ENCODE results near the gene IFT122. TPM values are rescaled to one million over a fixed set of nuclear protein-coding genes. Genes with fewer than 3 reads are reported as not detected.

Gene IFT122
- total and polyA plus RNA-seq, 2 of the 4 experiments (the other 2 are of a cell fraction), result 16.8 to 28.0 TPM

DNA sequence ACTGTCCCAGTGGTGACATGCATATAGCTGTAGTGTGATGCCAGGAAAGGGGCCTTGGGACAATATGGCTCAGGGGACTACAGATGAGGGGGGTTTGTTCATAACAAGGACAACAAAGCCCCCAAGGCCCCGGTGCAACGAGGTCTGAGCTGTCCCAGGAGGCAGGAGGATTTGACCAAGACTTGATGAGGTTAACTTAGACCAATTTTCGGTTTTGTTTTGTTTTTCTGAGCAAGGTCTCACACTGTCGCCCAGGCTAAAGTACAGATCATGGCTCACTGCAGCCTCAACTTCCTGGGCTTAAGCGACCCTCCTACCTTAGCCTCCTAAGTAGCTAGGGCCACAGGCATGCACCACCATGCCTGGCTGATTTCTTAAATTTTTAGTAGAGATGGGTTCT, 35.4 kb upstream of the IFT122 start:
- CTCF ChIA-PET, result no interaction called here
- Histone ChIP-seq H3K27me3 (ENCODE audit: control insufficient read depth, insufficient read depth, low read length) (no peaks in the 10 kb centered on the region), H4K8ac (ENCODE audit: low read depth in 2 of 2, low read length in 2 of 2) (no peak overlapping the region), H3K4me2 (ENCODE audit: low read depth, low read length) (no peak overlapping the region), H3K4ac (ENCODE audit: low read depth, low read length) (no peak overlapping the region), H3K9me3 (ENCODE audit: control insufficient read depth, insufficient read depth, low read length) (no peaks in the 10 kb centered on the region), H3K79me1 (ENCODE audit: low read depth in 1 of 2, low read length in 2 of 2) (no peaks in the 10 kb centered on the region), H3K14ac (replicated peaks; ENCODE audit: low read depth, low read length) (no peak overlapping the region), H2BK20ac (ENCODE audit: low read depth, low read length) (no peak overlapping the region), H3K4me3 (ENCODE audit: insufficient read depth, low read depth, low read length) (no peak overlapping the region), H4K5ac (ENCODE audit: low read depth, low read length) (no peak overlapping the region), H2BK120ac (ENCODE audit: low read depth, low read length) (no peak overlapping the region), H3K36me3 (ENCODE audit: control insufficient read depth, insufficient read depth, low read length) (no peaks in the 10 kb centered on the region), H4K20me1 (ENCODE audit: insufficient read depth, low read length) (no peaks in the 10 kb centered on the region), H2AFZ (replicated peaks; ENCODE audit: low read length, poor library complexity) (no peak overlapping the region), H2BK5ac (ENCODE audit: low read depth, low read length, poor library complexity, severe bottlenecking) (no peak overlapping the region), H4K91ac (ENCODE audit: insufficient read depth, low read depth, low read length) (no peak overlapping the region), H3K9me1 (ENCODE audit: insufficient read depth, low read length) (no peaks in the 10 kb centered on the region), H2AK9ac (replicated peaks; ENCODE audit: low read depth, low read length, poor library complexity) (no peak overlapping the region), H3K9ac (ENCODE audit: low read depth, low read length) (no peak overlapping the region), H2AK5ac (ENCODE audit: low read depth, low read length) (no peak overlapping the region; the same call in 1 of the 2 replicates), H3K23ac (ENCODE audit: low read depth, low read length) (no peak overlapping the region; the same call in 1 of the 2 replicates), H3K18ac (ENCODE audit: low read depth, low read length) (no peak overlapping the region), H2BK15ac (ENCODE audit: low read depth, low read length) (no peak overlapping the region), H3K27ac (ENCODE audit: insufficient read depth, low read length) (no peak overlapping the region), H3K56ac (ENCODE audit: extremely low read depth, insufficient read depth, low read length) (no peak overlapping the region), H3K4me1 (ENCODE audit: control insufficient read depth, insufficient read depth, low read length) (peaks cover 2% of the 10 kb centered on the region; the same call in 1 of the 2 replicates)
- DNase-seq (no peak), ATAC-seq (ENCODE audit: low read depth) (no peak)
- dilution Hi-C loops (cut with HindIII; ENCODE audit: low sequenced_read_pairs, unreplicated experiment) (no loop called here), intact Hi-C loops (cut with micrococcal nuclease) (no loop called here), in situ Hi-C loops (cut with MboI; ENCODE audit: low sequenced_read_pairs) (no loop called here)
- TF ChIP-seq BHLHE40 (IDR thresholded peaks at IDR 0.05; ENCODE audit: low read depth, low read length), result no peak
- no peak for TF ChIP-seq POLR2A (IDR thresholded peaks at IDR 0.05; ENCODE audit: low read depth, low read length)
- TF ChIP-seq, protein P1, sequence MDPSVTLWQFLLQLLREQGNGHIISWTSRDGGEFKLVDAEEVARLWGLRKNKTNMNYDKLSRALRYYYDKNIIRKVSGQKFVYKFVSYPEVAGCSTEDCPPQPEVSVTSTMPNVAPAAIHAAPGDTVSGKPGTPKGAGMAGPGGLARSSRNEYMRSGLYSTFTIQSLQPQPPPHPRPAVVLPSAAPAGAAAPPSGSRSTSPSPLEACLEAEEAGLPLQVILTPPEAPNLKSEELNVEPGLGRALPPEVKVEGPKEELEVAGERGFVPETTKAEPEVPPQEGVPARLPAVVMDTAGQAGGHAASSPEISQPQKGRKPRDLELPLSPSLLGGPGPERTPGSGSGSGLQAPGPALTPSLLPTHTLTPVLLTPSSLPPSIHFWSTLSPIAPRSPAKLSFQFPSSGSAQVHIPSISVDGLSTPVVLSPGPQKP (IDR thresholded peaks at IDR 0.05; ENCODE audit: borderline replicate concordance, low read depth, low read length), result no peak
- TF ChIP-seq, protein P2, sequence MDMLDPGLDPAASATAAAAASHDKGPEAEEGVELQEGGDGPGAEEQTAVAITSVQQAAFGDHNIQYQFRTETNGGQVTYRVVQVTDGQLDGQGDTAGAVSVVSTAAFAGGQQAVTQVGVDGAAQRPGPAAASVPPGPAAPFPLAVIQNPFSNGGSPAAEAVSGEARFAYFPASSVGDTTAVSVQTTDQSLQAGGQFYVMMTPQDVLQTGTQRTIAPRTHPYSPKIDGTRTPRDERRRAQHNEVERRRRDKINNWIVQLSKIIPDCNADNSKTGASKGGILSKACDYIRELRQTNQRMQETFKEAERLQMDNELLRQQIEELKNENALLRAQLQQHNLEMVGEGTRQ (IDR thresholded peaks at IDR 0.05; ENCODE audit: low read depth, low read length), result no peak
- TF ChIP-seq CHD1 (IDR thresholded peaks at IDR 0.05; ENCODE audit: low read depth, low read length), result no peak
- no peak for TF ChIP-seq MXI1 (IDR thresholded peaks at IDR 0.05; ENCODE audit: borderline replicate concordance, low read depth, low read length)
- TF ChIP-seq RCOR1 (IDR thresholded peaks at IDR 0.05; ENCODE audit: insufficient replicate concordance, low read length), result no peak
- TF ChIP-seq RFX5 (IDR thresholded peaks at IDR 0.05; ENCODE audit: low read depth, low read length), result no peak
- no peak for TF ChIP-seq MAZ (IDR thresholded peaks at IDR 0.05; ENCODE audit: borderline replicate concordance, low read depth, low read length)
- no peak for TF ChIP-seq FOS (IDR thresholded peaks at IDR 0.05; ENCODE audit: low read depth, low read length)
- TF ChIP-seq SMC3 (IDR thresholded peaks at IDR 0.05; ENCODE audit: low read depth, low read length), result no peak
- no peak for TF ChIP-seq NFE2L2 (IDR thresholded peaks at IDR 0.05; ENCODE audit: low read depth, low read length)
- BruUV-seq (replicated peaks), result no TSS peak
- 57% methylated on average over 4 of the region's 5 CpGs; no CpG with 5 or more reads in 1 of the 2 experiments for WGBS, 2 experiments (ENCODE audit: extremely low coverage in 2 of 2, insufficient read length in 1 of 2)
- POLR2A ChIA-PET (ENCODE audit: unreplicated experiment), result no interaction called here

All from IMR-90 (cell line).